Activated T-cell treated with anti-CD3 and anti-CD28 coated beads, Interleukin-2, amount 50 U/mL, for 48 hours (primary cell): ENCODE measurements around the gene DNM3.
"Not testable (repeated sequence)": the region's sequence is repeated elsewhere in the genome, so short reads cannot be mapped to it uniquely, and the experiment has no call there.

Experiments
- DNase-seq, 2 experiments: peaks; one replicate each; pipeline ENCODE4 v3.0.0-alpha.2; 2020

Gene DNM3

GRCh38 chr1:172344444-172344843, 503.1 kb downstream of the DNM3 start:
- no peak for DNase-seq

DNA sequence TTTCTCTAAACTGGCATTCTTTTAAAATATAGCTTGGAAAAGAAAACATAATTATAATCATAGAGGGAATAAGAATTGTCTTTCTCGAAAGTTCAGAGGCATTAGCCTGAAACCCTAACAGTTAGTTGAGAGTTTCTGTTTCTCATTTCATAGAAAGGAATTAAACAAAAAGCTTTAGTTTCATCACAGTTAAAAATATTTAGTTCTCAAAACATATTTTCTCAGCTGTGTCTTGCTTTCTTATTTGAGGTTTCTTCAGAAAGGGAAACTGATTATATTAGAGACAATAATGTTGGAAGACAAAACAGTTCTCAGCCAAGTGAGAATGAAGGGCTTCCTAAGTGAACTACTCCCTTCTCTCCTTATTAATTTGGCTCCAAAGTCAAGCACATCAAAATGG, 503.8 kb downstream of the DNM3 start:
- no peak for DNase-seq

DNA sequence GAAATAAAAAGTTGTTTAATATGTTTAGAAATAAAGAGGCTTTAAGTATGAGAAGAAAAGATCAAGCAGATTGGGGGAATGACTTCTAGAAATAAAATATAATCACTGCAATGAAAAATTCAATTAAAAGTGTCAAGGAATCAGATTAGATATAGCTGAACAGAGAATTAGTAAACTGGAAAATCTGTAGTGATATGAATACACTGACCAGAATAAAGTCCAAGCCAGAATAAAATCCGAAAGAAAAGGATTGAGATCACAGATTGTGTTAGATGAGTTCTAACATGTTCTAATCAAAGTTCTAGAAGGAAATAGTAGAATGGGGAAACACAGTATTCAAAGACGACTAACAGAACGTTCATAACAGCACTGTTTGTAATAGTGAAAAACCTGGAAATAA, 506.1 kb downstream of the DNM3 start:
- DNase-seq, result no peak

- DNase-seq, result no peak
These were observed 509.6 kb downstream of the DNM3 start for GRCh38 chr1:172350856-172351255.

DNA sequence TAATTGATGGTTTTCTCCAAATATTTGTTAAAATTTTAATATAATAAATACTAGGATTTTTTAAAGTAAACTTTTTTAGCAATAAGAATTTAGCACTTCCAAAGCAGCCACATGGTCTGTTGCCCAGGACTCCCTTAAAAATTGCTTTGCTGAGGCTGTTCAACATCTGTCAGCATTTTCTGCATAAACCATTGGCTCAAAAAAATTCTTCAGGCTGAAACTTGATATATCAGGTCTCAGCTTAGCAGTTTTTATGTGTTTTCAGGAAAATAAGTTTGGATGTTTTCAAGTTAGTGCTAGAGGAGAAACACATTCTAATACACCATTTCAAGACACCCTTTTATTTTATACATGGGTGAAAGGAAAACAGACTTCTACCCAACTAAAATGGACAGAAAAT, 510.0 kb downstream of the DNM3 start:
- DNase-seq, result no peak

- DNase-seq, result no peak
These were observed 510.5 kb downstream of the DNM3 start for GRCh38 chr1:172351754-172352161.

- DNase-seq, result no peak
These were observed 511.1 kb downstream of the DNM3 start for GRCh38 chr1:172352435-172352834.

GRCh38 chr1:172354291-172355274, 513.3 kb downstream of the DNM3 start:
- no peak for DNase-seq

DNA sequence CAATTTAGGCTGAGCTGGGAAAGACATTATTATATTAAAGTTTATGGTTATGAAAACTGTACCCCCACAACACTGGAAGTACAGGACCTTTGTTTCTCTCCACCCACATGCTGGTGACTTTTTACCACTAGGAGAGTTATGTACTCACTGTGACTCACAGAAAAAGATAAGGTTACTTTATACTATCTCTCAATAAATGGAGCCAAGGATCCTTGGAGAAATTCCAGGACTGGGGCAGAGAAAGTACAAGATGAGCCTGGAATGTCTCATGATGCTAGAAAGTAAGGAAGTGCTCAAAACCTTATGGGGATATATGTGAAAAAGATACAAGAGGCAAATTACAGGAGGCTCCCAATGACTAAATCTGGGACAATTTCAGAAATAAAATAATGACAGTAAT, 515.3 kb downstream of the DNM3 start:
- DNase-seq, result no peak

GRCh38 chr1:172357753-172358385, 516.6 kb downstream of the DNM3 start:
- DNase-seq, result no peak

DNA sequence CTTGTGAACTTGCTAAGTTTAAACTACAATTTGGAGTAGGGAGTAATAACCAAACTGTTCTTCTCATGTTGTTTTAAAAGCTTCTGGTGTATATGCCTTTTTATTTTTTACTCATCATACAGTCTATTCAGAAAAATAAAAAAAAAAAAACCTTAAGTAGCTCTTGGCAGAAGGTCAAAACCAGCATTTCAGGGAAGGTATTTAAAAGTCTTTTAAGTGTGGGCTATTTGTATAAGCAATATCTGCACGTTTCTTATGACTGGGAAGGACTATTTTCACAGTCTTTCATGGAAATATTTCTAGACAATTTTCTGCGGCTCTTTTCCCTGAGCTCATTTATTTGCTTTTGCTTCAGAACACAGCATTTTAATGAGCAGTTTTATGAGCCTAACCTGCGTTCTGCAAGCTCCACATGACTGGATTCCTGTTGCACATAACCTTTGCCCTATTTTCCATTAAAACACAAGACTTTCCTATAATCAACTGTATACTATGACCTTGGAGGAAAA, 518.2 kb downstream of the DNM3 start:
- no peak for DNase-seq

GRCh38 chr1:172360511-172360910, 519.2 kb downstream of the DNM3 start:
- no peak for DNase-seq

DNA sequence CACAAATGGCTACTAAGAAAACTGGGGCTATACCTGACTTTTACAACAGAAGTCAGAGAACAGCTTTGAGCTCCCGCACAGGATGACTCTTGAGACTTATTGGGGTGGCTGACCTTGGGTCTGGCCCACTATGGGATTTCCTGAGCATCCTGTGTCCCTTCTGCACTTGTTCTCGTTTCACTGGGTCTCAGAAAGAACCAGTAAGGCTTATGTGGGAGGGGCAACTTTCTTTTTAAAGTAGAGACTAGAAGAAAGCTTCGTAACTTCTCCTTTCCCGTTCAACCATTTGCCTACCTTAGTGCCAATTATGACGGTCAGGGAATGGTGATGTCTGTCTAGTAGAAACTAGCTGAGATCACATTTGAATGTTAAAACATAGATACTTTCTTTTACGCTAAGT, 519.7 kb downstream of the DNM3 start:
- no peak for DNase-seq

DNA sequence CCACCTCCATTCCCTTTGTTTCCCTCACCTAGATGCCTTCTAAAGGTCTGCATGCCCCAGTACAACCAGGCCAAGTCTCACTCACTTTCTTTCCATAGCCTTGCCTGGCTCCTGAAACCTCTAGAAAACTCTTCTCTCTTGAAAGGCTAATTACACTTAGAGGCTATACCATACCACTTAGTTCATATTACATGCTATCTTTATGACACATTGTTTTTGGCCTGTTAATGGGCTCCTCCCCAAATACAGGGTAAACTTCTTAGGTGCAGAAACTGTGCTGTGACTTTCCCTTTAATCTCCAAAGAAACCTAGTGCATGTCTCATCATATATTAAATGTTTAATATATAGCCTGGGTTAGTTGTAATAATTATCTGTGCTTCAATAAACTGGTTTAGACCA, 522.6 kb downstream of the DNM3 start:
- DNase-seq, result no peak

GRCh38 chr1:172371646-172372045, 530.3 kb downstream of the DNM3 start:
- not testable (repeated sequence) for DNase-seq

DNA sequence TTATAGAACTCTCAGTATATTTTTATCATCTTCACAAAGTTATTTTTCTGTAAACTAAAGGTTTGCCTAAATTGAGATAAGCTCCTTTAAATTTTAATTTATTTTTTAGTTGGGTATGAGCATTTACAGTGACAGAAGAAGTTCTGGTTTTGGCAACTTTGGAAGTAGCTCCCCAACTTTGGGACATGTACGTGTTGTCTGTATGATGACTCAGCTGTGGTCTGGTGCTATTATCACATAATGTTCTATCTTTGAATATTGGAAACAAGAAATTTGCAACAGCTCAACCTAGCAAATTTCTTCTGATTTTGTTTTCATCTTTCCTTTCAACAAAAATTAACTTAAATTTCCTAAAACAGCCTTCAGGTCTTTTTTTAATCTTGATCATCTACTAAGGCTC, 532.6 kb downstream of the DNM3 start:
- no peak for DNase-seq

DNA sequence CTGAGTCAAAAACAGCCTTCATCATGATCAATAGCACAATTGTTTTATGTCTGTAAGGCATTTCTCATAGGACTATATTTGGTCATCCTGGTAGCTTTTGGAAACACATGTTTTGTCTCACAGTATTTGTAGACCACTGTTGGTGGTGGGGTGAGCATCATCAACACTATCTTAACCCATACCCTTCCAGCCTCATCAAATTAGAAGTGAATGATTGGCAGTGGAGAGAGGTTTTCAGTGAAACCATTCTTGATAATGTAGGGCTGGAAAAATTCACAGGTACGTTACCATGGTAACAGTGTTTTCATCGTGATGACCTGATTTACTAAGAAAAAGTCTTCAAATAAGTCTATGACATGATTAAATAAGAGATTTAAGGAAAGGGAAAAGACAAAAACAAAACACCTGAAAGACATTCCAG, 533.9 kb downstream of the DNM3 start:
- no peak for DNase-seq

- DNase-seq, result no peak
These were observed 535.1 kb downstream of the DNM3 start for GRCh38 chr1:172376431-172376830.

DNA sequence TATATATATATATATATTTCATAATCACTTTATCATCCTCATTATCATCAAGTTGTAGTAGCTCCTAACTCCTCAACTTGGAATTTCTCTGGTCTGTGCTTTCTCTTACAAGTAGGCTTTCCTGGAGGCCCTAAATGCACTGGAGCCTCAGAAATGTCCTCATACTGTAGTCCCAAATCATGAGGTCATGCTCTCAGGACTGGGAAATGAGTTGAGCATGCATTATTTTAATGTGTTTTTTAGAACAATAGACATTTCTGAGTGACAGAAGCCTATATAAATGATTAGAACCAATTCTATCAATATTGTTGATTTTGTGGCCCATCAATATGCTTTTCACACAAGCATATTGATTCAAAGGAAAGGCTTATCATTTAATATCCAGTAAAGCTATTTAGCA, 536.3 kb downstream of the DNM3 start:
- DNase-seq, result no peak

DNA sequence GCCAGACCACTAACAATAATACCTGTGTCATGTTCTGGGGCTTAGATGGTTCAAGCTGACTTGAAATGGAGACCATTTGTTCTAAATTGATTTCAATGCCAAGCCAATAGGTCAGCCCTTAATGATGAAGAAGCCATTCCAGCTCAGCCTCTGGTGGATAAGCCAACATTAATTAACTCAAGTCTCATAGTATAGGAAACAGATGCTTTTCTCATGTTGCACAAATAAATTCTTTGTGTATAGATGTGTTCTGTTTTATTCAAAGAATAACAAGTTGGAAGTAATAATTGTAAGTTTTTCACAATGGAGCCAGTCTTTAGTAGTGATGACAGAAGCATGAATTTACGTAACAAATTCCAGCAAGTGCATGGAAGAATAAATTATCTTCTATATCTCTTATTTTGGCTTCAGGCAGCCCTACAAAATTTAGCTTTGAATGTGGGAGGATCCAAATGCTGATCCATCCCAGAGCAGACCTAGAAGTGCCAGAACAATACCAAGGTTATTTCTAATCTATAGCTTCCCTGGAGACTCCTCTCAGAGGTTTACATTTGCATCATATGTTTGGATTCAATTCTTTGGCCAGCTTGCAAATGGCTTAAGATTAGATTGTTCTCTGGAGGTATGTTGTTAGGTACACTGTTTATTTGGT, 536.9 kb downstream of the DNM3 start:
- no peak for DNase-seq

- peak in 1 of 2 experiments; percentile 34 for DNase-seq
These were observed 539.3 kb downstream of the DNM3 start for GRCh38 chr1:172380441-172381244.

DNA sequence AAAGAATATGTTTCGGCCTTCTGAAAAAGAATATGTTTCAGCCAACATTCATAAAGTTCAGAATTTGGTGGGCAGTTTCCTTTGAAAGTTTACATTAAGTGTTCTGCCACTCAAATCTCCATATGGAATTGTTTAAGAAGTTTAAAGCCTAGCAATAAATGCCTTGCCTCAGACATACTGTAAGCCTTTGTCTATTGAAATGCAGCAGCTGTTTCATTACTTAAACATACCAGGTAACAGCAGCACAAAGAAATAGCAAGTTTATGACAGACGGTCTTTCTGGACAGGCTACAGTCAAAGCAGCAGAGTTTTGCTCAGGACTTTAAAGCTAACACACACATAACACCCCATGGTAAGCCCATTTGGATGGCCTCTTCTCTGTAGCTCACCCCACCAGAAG, 540.6 kb downstream of the DNM3 start:
- no peak for DNase-seq

DNA sequence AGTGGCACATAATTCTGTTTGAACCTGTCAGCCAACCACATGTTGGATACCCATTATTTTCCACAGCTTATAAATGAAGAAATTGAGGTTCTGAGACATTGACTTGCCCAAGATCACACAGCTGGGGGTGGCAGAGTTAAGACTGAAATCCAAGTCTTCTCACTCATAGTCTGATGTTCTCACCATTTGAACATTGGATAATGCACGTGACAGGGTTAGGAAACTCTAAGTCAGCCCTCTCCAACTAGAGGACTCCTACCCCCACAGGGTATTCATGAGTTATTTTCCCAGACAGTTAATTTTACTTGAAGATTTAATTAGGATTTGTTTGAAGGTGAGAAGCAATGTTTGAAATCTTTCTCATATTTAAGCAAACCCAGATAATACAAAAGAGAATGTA, 541.1 kb downstream of the DNM3 start:
- DNase-seq, result no peak
